Hepatocyte (in vitro differentiated cells): ENCODE measurements around the gene IL17RB.

Experiments used
- CTCF ChIP-seq: fragments of 200-600 bp; sonication (generic); IDR thresholded peaks from 2 replicates; pipeline ENCODE4 v1.5.1; 2016; ENCODE audit warnings: antibody characterized with exemption, mild to moderate bottlenecking; ENCODE audit not compliant: poor library complexity
- EZH2phosphoT487 ChIP-seq: fragments of 200-600 bp; sonication (generic); IDR thresholded peaks from one replicate; pipeline ENCODE4 v1.6.1; 2018; ENCODE audit warnings: antibody characterized with exemption, mild to moderate bottlenecking, low read depth, moderate library complexity; ENCODE audit not compliant: unreplicated experiment, severe bottlenecking

DNA sequence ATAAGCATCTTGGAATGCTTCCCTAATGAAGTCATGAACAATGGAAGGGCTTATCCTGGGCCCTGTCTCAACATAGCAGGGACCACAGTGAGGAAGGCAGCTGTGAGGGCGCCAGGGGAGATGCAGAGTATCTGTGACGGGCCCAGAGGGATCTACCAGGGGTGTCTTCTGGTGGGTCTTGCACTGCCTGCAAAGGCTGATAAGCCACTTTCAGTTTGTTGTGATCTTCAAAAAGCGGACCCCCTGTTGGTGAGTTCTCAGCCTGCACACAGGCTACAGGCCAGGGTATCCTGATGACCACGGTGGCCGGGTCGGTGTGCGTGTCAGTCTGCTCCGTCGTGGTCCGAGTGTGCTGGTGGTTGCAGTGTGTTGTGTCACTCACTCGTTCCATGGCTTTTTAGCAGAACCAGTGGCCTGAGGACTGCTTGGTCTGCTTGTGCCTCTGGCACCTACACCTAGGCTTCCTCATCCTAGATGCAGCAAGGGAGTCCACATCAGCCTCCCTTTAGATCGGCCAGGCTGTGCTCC is 47.0 kb upstream of the IL17RB start:
- TF ChIP-seq CTCF = no peak
- no peak for TF ChIP-seq EZH2phosphoT487
